Keratinocyte (primary cell): Measurements from ENCODE around the gene PARP2.

Experiments
- EZH2 ChIP-seq: IDR thresholded peaks from one replicate; pipeline ENCODE4 v1.6.1; 2012; ENCODE audit warnings: inconsistent platforms, mild to moderate bottlenecking, low read length, moderate library complexity
- TF ChIP-seq, protein P1 (sequence below), 3 experiments: IDR thresholded peaks in 1 of 3; conservative IDR thresholded peaks in 1 of 3; optimal IDR thresholded peaks in 1 of 3; 2 replicates in 2 of 3; 3 replicates in 1 of 3; pipeline versions ENCODE3 to v1.5.1; 2011; ENCODE audit warnings: low read length in 3 of 3, mild to moderate bottlenecking in 3 of 3, moderate library complexity in 2 of 3, control low read depth in 1 of 3, inconsistent platforms in 1 of 3; ENCODE audit not compliant: insufficient read depth in 2 of 3; ENCODE audit errors: extremely low read depth in 1 of 3

DNA sequence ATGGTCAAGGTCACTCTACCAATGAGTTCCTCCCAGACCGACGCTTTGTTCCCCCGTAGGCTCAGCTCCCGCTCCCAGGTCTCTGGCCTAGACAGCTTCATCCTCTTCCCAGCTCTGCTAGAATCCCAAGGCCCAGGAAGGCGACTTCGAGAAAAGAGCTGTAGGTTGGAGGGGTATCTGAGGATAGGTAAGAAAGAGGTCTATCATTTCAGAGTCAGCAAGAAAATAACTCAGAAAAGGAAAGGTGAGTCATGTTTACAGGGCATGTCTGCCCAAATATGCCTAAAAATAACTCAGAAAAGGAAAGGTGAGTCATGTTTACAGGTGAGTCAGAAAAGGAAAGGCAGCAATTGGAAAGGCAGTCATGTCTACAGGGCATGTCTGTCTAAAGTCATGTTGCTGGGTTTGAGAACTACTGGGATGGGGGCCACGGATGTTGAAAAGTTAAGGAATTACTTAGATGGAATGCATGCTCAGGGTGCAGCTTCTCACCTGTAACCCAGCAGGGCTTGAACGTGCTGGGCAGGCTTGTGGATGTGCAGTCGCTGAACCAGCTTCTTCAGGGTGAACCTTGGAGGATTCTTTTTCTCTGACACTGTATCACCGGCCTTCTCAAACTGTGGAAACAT lies 57.6 kb downstream of the PARP2 start:
- TF ChIP-seq, protein P1, sequence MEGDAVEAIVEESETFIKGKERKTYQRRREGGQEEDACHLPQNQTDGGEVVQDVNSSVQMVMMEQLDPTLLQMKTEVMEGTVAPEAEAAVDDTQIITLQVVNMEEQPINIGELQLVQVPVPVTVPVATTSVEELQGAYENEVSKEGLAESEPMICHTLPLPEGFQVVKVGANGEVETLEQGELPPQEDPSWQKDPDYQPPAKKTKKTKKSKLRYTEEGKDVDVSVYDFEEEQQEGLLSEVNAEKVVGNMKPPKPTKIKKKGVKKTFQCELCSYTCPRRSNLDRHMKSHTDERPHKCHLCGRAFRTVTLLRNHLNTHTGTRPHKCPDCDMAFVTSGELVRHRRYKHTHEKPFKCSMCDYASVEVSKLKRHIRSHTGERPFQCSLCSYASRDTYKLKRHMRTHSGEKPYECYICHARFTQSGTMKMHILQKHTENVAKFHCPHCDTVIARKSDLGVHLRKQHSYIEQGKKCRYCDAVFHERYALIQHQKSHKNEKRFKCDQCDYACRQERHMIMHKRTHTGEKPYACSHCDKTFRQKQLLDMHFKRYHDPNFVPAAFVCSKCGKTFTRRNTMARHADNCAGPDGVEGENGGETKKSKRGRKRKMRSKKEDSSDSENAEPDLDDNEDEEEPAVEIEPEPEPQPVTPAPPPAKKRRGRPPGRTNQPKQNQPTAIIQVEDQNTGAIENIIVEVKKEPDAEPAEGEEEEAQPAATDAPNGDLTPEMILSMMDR (optimal IDR thresholded peaks at IDR 0.05 in 1 of 3, IDR thresholded peaks at IDR 0.05 in 1 of 3, conservative IDR thresholded peaks at IDR 0.05 in 1 of 3; ENCODE audit: extremely low read depth in 1 of 3, insufficient read depth in 2 of 3, low read length in 3 of 3), result no peak
- no peak for TF ChIP-seq EZH2
